SK-N-SH (cell line): ENCODE results near the gene SLC36A4.

Source experiments
- GABPA ChIP-seq: IDR thresholded peaks from 2 replicates; pipeline ENCODE4 v1.4.0; 2012; ENCODE audit warnings: low read depth, mild to moderate bottlenecking
- TF ChIP-seq, protein P1 (sequence below): fragments of 200-600 bp; sonication (generic); IDR thresholded peaks from 2 replicates; pipeline ENCODE4 v1.6.1; 2017; ENCODE audit warnings: antibody characterized with exemption, mild to moderate bottlenecking, moderate library complexity
- TF ChIP-seq, protein P2 (sequence below): IDR thresholded peaks from 2 replicates; pipeline ENCODE4 v1.4.0; 2012; ENCODE audit warnings: low read depth, borderline replicate concordance

GRCh38 chr11:93212094-93212493 is 14.3 kb upstream of the SLC36A4 start:
- TF ChIP-seq GABPA: no peak
- TF ChIP-seq, protein P1, sequence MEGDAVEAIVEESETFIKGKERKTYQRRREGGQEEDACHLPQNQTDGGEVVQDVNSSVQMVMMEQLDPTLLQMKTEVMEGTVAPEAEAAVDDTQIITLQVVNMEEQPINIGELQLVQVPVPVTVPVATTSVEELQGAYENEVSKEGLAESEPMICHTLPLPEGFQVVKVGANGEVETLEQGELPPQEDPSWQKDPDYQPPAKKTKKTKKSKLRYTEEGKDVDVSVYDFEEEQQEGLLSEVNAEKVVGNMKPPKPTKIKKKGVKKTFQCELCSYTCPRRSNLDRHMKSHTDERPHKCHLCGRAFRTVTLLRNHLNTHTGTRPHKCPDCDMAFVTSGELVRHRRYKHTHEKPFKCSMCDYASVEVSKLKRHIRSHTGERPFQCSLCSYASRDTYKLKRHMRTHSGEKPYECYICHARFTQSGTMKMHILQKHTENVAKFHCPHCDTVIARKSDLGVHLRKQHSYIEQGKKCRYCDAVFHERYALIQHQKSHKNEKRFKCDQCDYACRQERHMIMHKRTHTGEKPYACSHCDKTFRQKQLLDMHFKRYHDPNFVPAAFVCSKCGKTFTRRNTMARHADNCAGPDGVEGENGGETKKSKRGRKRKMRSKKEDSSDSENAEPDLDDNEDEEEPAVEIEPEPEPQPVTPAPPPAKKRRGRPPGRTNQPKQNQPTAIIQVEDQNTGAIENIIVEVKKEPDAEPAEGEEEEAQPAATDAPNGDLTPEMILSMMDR: no peak
- TF ChIP-seq, protein P2, sequence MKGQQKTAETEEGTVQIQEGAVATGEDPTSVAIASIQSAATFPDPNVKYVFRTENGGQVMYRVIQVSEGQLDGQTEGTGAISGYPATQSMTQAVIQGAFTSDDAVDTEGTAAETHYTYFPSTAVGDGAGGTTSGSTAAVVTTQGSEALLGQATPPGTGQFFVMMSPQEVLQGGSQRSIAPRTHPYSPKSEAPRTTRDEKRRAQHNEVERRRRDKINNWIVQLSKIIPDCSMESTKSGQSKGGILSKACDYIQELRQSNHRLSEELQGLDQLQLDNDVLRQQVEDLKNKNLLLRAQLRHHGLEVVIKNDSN: no peak
